Midbrain (tissue), 1 donor: ENCODE data around the gene COBL.

Experiments used
- DNase-seq: peaks from one replicate; lab custom pipeline; 2025; lab: John Stamatoyannopoulos, UW

Gene COBL

DNA sequence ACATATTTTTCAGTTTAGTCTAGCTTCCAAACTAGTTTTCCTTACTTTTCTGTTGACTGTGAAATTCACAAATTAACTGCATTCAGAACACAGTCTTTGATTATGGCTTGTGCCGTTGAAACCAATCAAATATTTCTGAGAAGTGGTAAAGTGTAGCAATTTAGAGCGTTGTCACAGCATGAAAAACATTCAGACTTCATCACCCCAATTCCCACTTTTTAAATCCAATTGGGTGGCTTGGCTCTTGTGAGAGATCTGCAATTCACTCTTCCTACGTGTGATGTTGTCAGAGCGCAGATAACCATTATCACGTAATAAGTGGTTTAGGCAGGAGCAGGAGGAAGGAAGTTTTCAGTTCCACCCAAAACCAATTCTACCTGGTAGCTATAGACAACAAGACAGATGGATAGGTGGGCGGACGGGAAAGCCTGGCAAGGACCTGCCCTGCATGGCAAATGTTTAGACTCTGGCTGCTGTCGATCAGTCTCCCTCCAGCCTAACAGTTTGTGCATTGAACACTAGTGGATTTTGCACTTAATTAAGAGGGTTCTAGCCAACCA, 8.9 kb downstream of the COBL start:
- DNase-seq, result no peak

DNA sequence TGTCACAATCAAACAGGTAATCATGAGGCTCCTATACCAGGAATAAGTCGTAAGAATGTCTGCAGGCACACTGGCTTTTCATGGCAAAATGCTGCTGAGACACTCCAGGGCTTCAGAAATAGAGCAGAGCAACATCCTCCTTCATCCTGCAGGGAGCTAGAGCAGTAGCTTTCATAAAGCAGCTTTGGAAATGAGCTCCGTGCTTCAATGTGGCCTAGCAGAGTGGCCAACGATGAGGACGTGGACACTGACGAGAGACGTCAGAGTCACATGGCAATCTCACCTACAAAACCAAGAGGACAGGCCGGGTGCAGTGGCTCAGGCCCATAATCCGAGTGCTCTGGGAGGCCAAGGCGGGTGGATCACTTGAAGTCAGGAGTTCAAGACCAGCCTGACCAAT, 9.8 kb downstream of the COBL start:
- DNase-seq, result no peak

DNA sequence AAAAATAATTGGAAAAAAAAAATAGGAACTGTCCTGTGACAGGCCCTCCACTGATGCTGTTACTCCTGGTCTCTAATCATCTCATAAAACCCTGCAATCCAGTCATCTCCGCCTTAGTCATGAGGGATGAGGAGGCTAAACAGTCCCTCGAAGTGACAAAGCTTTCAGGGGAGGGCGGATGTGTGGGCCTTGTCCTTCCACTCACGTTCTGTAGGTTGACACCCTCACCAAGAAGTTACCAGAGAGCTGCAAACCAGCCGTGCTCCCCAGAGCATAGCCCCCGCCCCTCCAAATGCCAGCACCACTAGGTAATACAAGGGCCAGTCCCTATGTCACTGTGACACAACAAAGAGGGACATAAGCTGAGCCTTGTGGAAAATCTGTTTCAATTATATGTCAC, 11.9 kb downstream of the COBL start:
- DNase-seq, result no peak

DNA sequence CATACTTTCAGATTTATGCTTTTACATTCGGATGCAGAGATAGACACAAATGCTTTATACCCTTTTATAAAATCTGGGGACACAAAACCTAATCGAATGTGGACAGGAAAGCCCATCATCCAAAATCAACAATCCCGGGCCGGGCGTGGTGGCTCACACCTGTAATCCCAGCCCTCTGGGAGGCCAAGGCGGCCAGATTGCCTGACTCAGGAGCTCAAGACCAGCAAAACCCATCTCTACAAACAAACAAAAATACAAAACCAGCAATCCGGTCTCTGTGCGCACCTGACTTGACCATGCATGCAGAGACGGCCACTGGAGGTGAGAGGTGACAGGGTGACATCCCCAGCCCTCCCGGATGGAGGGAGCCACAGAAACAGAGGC, 13.5 kb downstream of the COBL start:
- DNase-seq, result no peak

DNA sequence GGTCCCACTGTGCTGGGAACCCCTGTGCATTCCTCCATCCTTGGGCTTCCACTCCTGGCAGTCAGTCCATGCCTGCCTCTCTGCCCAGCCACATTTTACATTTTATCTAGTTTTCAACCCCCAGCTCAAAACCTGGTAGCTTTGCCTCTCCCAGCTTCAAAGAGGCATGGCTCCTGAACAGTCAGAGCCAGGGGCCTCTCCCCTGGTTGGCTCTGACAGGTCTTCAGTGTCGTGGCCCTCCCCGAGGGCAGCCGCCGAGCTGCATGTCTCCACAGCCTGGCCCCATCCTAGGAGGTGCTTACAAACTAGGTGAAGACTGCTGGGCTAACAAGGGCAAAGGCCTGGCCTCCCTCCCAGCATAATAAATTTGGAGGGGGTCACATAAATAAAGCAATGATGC, 14.8 kb downstream of the COBL start:
- no peak for DNase-seq

DNA sequence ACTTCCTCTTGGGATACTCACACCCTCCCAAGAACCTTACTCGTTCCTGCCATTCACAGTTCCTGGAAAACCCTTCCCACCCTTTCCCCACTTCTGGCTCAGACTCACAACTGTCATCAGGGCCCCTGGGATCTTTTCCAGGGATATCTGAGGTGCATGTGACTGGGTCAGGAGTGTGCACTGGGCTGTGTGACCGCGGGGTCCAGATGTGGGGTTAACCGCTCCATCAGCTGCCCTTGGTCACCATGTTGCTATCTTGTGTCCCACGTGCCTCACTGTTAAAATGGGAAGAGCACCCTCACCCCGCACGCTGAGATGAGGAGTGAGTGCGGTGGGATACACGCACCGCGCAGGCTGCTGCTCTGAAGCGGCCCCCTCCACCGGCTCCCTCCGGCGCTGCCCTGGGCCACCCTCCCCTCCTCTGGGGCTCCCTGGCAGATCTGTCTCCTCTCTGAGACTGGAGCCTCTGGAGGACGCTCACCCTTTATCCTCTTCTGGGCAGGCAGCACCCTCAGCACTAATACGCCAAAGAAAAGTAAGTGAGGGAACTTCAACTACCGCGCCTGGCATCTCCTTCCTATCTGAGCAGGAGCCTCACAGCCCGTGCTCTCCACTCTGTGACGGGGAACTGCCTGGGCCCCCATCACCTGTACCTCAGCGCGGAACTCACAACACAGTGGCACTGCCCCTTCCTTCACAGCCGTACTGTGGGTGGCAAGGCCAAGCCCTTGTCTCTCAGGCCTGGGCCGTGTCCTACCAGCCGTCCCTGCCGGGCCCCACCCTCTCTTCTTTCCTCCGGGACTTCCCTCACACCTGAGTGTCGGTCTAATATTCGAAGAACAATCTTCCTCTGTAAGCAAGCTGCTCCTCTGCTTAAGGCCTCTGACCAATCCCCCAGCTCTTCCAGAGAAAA, 15.6 kb downstream of the COBL start:
- no peak for DNase-seq

DNA sequence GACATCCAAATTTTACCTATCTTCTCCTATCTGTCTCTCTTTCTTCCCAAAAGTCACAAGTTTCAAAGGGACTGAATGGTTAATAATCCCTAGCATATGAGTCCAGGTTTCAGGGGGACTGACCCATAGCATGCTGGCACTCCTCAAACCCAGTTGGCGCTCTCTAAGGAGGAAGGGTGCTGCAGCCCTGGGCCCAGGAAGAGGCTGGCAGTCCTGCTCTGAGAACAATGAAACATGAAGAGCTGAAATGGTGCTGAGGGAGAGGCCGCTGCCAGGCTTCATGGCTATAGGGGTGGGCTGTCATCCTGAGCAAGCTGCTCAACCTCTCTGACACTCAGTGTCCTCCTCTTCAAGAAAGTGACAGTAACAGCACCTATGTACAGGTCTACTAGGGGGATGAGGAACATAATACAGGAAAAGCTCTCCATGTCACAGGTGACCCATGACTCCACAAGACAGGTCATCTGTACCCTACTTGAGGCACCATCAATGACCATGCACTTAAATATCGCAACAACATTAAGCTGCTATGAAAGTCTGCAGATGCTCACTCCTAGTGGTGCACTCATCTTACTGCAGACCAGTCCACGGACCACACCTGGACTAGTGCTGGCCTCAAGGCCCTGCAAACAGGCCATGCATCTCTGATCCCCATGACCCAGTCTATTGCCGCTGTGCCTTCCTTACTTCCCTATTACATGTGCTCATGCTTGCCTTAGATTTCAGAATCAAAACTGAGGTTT, 17.0 kb downstream of the COBL start:
- no peak for DNase-seq

DNA sequence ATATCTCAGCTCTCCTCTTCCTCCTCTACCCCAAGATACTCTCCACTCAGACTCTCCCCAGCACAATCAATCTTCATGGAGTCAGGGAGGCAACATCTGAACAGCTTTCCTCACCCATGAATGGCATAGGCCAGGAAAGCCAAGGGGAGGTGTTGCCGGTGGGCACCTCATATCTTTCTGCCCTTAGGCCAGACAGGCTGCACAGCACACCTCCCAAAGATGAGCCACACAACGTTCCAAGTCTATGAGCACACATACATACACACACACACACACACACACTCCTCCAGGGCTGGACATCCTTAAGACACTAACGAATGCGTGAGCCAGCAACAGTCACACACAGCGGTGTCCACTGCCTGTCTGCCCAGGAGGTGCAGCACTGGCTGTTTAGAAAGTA, 17.7 kb downstream of the COBL start:
- DNase-seq, result no peak

DNA sequence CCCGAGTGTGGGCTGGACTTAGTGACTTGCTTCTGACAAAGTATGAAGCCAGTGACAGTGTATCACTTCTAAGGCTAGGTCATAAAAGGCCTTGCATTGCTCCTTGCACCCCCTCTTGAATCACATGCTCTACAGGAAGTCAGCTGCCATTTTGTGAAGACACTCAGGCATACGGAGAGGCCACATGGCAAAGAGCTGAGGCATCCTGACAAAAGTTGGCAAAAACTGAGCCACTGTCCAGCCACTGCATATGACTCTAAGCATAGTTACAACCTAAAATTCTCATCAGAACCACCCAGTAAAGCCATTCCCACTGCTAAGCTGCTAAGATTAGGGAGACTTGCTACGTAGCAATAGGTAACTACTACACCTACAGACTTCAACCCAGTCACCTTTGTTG, 18.6 kb downstream of the COBL start:
- no peak for DNase-seq

DNA sequence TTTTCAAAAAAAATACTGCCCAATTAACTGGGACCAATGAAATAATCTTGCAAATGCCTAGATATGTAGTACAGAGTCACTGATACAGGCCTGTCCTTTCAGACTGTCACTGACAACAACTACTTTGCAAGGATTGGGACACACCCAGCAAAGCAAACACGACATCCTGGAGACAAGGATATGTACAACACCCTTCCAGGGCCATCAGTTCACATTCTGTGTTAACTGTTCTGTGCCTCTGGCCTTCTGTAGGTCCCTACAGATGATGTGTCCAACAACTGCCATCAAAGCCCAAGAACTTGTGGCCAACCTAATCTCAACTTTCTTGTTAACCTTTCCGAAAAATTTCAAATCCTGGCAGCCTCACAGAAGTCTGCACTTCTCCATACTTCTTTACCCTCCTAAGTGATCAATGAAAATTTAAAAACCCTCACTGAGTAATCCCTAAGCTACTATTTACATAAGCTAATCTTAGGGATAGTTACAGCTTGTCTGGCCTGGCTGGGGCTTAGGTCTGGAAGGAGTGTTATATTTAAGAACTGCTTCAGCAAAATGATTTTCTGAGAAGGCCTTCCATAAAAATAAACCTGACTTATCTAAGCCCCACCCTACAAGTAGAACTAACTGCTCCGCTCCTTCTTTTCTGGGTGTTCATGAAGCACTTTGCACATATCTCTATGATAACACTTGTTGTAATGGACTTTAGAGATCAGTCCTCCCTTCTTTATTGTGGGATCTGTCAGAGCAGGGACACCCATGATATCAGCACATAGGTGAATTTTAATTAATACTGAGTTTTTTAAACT, 21.0 kb downstream of the COBL start:
- no peak for DNase-seq

DNA sequence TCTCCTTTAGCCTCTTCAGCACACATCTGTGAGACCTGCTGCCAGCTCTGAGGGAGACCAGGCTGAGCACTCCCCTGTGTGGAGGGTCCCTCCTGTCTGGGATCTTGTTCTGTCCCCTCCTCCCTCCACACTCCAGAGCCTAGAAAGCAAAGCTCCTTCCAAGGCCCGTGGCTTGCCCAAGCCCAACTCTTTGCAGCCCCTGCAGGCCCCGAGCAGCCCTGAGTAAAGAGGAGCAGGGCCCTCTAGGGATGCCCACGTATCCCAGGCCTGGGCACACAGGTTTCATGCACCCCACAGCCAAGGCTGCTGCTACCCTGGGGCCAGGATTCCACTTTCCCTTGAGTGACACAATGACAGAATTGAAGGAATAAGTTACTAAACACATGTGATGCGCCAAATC, 24.0 kb downstream of the COBL start:
- DNase-seq, result no peak

DNA sequence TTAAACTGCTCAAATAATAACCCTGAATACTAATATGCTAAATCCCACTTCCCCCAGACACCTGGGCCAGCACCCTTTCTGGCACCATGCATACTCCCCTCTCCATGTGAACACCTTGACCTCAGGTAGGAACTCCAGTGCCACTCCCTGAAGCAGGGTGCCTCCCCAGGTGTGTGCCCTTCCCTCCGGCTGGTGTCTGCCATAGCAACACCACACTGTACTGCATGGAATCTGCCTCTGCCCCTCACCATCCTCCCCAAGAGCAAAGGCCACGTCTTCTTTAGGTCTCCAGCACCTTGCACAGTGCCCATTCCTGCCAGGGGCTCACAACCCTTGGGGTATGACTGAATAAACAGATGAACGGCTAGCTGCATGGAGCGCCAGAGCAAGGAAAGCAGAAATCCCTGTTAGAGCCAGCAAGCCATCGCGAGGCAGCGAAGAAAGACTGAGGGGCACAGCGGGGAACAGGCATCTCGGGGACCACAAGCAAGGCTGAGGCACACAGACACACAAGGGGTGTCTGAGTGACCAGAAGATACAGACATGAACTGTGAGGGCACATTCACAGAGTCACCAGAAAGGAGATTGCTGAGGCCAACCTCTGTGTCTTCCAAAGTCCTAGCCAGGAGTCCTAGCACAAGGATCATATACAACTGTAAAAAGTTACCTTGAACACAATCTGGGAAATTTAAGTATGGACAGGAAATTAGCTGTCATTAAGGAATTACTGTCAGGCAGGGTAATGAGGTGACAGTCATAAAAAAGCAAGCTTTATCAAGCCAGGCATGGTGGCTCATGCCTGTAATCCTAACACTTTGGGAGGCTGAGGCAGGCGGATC, 25.7 kb downstream of the COBL start:
- no peak for DNase-seq

DNA sequence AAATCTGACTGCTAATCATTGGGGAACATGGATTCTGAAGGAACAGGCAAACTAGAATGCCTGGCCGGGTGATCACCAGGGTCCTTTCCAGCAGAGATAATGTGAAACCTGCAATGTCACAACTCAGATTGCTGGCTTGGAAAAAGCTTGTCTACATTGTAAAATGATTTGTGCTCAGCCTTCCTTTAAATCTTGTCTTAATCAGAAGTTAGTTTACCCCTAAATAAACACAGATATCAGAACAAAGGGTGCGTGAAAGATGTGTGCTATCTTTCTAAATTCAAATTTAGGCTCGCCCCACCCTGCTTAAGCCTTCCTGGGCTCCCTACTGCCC, 26.3 kb downstream of the COBL start:
- no peak for DNase-seq

DNA sequence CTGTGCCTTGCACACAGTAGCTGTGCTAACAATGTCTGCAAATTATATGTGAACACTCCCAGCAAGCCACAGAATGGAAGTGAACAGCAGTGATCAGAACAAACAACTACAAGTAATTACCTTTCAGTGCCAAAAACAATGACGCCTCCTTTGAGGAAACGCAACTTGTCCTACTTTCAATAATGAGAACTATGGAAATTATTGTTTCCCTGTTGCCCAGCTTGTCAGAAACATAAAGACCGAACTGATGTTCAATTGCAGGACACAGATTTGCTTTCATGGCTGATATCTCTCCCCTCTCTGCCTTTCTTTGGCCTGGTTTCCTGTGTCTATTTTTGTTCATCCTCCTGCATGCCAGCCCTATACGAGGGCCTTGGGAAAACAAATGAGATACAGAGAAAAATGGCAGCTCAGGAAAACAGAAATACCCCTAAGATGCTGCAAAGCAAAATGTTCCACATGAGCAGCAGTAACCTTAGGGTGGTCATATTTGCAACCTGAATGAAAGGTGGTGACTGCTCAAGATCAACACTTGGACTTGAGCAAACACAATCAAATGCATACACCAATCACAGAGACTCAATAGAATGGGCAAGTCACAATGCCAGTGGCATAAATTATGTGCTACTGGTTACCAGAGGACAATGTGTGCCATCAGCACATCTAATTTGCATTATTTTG, 26.8 kb downstream of the COBL start:
- DNase-seq, result peak; percentile 59

DNA sequence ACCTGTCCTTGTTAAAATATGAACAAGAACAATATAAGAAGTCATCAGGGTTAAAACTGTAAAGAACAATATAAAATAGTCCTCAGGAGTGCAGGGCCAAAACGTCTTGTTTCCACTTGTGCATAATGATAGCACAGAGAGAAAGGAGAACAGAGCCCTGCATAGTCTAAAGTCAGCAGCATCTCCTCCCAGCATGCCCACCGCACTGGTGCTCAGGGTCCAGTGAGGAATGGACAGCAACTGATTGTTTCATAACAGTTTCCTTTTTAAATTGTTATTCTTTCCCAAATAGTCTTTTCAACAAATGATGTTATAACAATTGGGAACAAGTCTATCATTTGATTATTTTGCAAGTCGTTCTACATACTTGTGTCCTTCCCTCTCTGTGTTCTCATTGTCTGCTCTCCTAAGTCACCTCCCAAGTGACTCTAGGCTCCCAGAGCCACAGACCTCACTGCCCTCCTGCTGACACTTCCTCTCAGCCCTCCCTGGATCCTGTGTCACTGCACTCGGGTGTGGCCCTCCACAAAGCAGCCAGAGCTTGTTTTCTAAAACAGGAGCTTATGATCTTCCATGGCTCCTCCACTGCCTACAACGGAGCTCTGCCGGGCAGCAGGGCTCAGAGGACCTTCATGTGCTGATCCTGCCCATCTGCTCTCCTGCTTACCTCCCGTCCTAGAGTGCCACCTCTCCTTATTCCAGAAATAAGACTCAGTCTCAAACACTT, 27.6 kb downstream of the COBL start:
- peak; percentile 40 for DNase-seq

DNA sequence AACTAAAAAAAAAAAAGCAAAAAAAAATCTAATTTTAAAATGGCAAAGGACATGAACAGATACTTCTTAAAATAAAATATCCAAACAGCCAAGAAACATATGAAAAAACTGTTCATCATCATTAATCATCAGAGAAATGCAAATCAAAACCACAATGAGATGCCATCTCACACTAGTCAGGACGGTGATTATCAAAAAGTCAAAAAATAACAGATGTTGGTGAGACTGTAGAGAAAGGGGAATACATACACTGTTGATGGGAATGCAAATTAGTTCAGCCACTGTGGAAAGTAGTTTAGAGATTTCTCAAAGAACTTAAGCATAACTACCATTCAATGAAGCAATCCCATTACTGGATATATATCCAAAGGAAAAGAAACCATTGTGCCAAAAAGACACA, 30.2 kb downstream of the COBL start:
- no peak for DNase-seq

DNA sequence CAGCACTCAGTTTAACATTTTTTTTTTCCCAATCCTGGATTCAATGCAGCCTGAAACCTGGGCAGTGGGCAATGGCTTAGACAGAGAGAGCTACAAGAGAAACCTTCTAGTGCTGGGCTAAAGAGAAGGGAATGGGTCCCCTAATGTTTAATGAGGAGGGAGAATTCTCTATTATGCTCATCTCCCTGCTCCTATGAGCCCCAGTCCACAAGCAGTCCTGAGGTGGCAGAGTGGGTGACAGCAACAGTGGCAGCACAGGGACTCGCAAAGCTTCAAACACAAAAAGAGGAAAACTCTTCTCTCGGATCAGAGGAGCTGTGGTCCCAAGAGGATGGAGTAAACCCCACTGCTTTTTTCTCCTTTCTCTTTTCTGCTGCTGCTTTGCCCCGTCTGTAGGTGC, 36.5 kb downstream of the COBL start:
- DNase-seq, result no peak

DNA sequence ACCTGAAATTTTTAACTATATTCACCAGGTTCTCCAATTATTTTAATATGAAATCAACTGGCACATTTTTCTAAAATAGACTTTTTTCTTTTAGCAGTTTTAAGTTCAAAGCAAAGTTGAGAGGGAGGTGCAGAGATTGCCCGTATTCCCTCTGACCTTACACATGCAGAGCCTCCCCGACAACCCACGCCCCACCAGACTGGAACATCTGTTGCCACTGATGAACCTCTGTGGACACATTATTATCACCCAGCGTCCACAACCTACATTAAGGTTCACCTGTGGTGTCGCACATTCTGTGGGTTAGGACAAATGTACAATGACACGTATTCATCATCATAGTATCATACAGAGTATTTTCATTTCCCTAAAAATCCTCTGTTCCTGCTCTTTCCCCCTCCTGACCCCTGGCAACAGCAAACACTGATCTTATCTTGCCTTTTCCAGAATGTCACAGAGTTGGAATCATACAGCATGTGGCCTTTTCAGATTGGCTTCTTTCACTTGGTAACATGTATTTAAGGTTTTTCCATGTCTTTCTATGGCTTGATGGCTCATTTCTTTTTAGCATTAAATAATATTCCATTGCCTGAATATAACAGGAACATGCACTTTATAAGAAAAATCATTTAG, 37.1 kb downstream of the COBL start:
- DNase-seq, result no peak

DNA sequence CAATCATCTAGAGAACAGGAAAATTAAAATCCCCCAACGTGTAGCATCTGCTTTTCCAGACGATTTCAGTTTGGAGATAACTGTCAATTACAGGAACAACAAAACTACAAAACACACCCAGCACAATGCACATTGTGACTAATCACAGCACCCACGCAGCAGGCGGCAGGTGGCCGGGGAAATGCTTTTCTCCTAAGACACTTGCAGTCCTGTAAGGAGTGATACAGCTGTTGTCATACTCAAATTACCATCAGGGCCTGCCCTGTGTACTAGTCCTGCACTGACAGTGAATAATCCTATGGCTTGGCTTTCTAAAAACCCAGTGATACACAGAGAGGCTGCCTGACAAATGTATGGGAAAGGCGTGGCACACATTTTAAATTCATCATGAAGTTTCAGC, 37.8 kb downstream of the COBL start:
- DNase-seq, result no peak

DNA sequence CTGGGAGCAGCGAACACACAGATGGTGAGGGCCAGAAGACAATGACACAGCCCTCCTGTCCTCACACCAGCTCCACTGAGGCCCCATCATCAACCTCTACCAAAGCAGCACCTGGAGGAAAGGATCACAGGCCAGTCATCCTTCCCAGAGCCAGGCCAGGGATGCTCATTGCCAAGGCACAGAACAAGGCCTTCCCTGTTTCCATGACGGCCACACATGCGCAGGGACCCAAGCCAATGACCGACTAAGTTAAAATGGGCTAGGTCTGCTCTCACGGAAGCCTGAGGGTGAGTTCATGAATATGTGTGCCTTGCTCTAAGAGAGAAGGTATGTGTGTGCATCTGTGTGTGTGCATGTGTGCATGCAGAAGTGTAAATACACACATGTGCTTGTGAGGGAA, 39.6 kb downstream of the COBL start:
- peak; percentile 44 for DNase-seq
